IMR-90 (cell line): ENCODE data around the gene INHBE. TPM values are rescaled to one million over a fixed set of nuclear protein-coding genes. Genes with fewer than 3 reads are reported as not detected.

Experiments used
- ATAC-seq: fragments of 200-7000 bp; cut with Tn5 transposase; 2 replicates; pipeline ENCODE4 v1.9.1; 2020; ENCODE audit warnings: low read depth, mild to moderate bottlenecking, moderate library complexity
- BruUV-seq: library from RNA; stranded (reverse); fragments of 400-500 nt; replicated peaks from 2 replicates; lab custom pipeline; 2021; lab: Mats Ljungman, UMichigan
- CTCF ChIA-PET: fragments of 300-600 bp; formaldehyde crosslinking; extraction: SDS; loops from one replicate; lab custom pipeline; 2021; ENCODE audit warnings: antibody characterized with exemption; lab: Yijun Ruan, JAX
- POLR2A ChIA-PET: fragments of 300-600 bp; sonication (Branson Sonifier 250); formaldehyde crosslinking; loops from one replicate; lab custom pipeline; 2022; ENCODE audit warnings: antibody characterized with exemption; ENCODE audit not compliant: unreplicated experiment; lab: Charles Lee
- DNase-seq: peaks from one replicate; pipeline ENCODE4 v3.0.0; 2013
- H2AFZ ChIP-seq: replicated peaks from 2 replicates; pipeline ENCODE3; 2013; ENCODE audit warnings: low read length, mild to moderate bottlenecking; ENCODE audit not compliant: poor library complexity
- H2AK5ac ChIP-seq: 2 replicates; pipeline ENCODE4 v1.6.1; 2013; ENCODE audit warnings: low read depth, low read length, inconsistent platforms
- H2AK9ac ChIP-seq: replicated peaks from 2 replicates; pipeline ENCODE3; 2013; ENCODE audit warnings: mild to moderate bottlenecking, low read depth, low read length, moderate library complexity; ENCODE audit not compliant: poor library complexity
- H2BK120ac ChIP-seq: 2 replicates; pipeline ENCODE4 v1.6.1; 2013; ENCODE audit warnings: low read depth, low read length, inconsistent platforms
- H2BK15ac ChIP-seq: 3 replicates; pipeline ENCODE4 v1.6.1; 2013; ENCODE audit warnings: low read depth, low read length, inconsistent platforms
- H2BK20ac ChIP-seq: 2 replicates; pipeline ENCODE4 v1.6.1; 2013; ENCODE audit warnings: low read depth, mild to moderate bottlenecking, inconsistent platforms, low read length, moderate library complexity
- H2BK5ac ChIP-seq: 2 replicates; pipeline ENCODE4 v1.6.1; 2013; ENCODE audit warnings: mild to moderate bottlenecking, low read depth, low read length, inconsistent platforms; ENCODE audit not compliant: poor library complexity, severe bottlenecking
- H3K14ac ChIP-seq: replicated peaks from 2 replicates; pipeline ENCODE4 v1.6.1; 2013; ENCODE audit warnings: low read depth, low read length, inconsistent platforms
- H3K18ac ChIP-seq: 2 replicates; pipeline ENCODE4 v1.6.1; 2013; ENCODE audit warnings: low read depth, low read length, control low read depth
- H3K23ac ChIP-seq: 2 replicates; pipeline ENCODE4 v1.6.1; 2013; ENCODE audit warnings: low read depth, low read length, inconsistent platforms
- H3K27ac ChIP-seq: 2 replicates; pipeline ENCODE4 v1.5.1; 2013; ENCODE audit warnings: mild to moderate bottlenecking, control low read depth, low read length; ENCODE audit not compliant: insufficient read depth
- H3K27me3 ChIP-seq: 2 replicates; pipeline ENCODE4 v1.6.1; 2013; ENCODE audit warnings: low read length; ENCODE audit not compliant: control insufficient read depth, insufficient read depth
- H3K36me3 ChIP-seq: 2 replicates; pipeline ENCODE4 v1.6.1; 2013; ENCODE audit warnings: low read length, mixed read lengths; ENCODE audit not compliant: control insufficient read depth, insufficient read depth
- H3K4ac ChIP-seq: 2 replicates; pipeline ENCODE4 v1.6.1; 2013; ENCODE audit warnings: low read depth, low read length, inconsistent platforms
- H3K4me1 ChIP-seq: 2 replicates; pipeline ENCODE4 v1.6.1; 2013; ENCODE audit warnings: low read length, mixed read lengths; ENCODE audit not compliant: control insufficient read depth, insufficient read depth
- H3K4me2 ChIP-seq: 2 replicates; pipeline ENCODE4 v1.6.1; 2013; ENCODE audit warnings: low read depth, mild to moderate bottlenecking, control low read depth, low read length, moderate library complexity
- H3K4me3 ChIP-seq: 2 replicates; pipeline ENCODE4 v1.5.1; 2013; ENCODE audit warnings: low read depth, mild to moderate bottlenecking, control low read depth, low read length, moderate library complexity; ENCODE audit not compliant: insufficient read depth
- H3K56ac ChIP-seq: 2 replicates; pipeline ENCODE4 v1.6.1; 2013; ENCODE audit warnings: low read length, inconsistent platforms; ENCODE audit not compliant: insufficient read depth; ENCODE audit errors: extremely low read depth
- H3K79me1 ChIP-seq, 2 experiments: 2 replicates each; pipeline ENCODE4 v1.6.1; 2013; ENCODE audit warnings: low read length in 2 of 2, inconsistent platforms in 1 of 2, low read depth in 1 of 2
- H3K9ac ChIP-seq: 2 replicates; pipeline ENCODE4 v1.6.1; 2013; ENCODE audit warnings: low read depth, low read length, control low read depth
- H3K9me1 ChIP-seq: 2 replicates; pipeline ENCODE4 v1.6.1; 2013; ENCODE audit warnings: low read length, inconsistent platforms; ENCODE audit not compliant: insufficient read depth
- H3K9me3 ChIP-seq: 2 replicates; pipeline ENCODE4 v1.6.1; 2013; ENCODE audit warnings: low read length; ENCODE audit not compliant: control insufficient read depth, insufficient read depth
- H4K20me1 ChIP-seq: 2 replicates; pipeline ENCODE4 v1.6.1; 2013; ENCODE audit warnings: low read length, inconsistent platforms; ENCODE audit not compliant: insufficient read depth
- H4K5ac ChIP-seq: 2 replicates; pipeline ENCODE4 v1.6.1; 2013; ENCODE audit warnings: mild to moderate bottlenecking, low read depth, low read length, control low read depth
- H4K8ac ChIP-seq, 2 experiments: 2 replicates each; pipeline ENCODE4 v1.6.1; 2013; ENCODE audit warnings: low read depth in 2 of 2, low read length in 2 of 2, control low read depth in 1 of 2, inconsistent platforms in 1 of 2
- H4K91ac ChIP-seq: 2 replicates; pipeline ENCODE4 v1.6.1; 2013; ENCODE audit warnings: low read depth, low read length, inconsistent platforms; ENCODE audit not compliant: insufficient read depth
- BHLHE40 ChIP-seq: fragments of 150-350 bp; IDR thresholded peaks from 2 replicates; pipeline ENCODE4 v1.6.1; 2016; ENCODE audit warnings: mild to moderate bottlenecking, low read depth, low read length
- CEBPB ChIP-seq: IDR thresholded peaks from 2 replicates; pipeline ENCODE4 v1.6.1; 2012; ENCODE audit warnings: low read depth, low read length, improper control_type of control experiment
- CHD1 ChIP-seq: IDR thresholded peaks from 2 replicates; pipeline ENCODE4 v1.6.1; 2012; ENCODE audit warnings: low read depth, low read length, improper control_type of control experiment
- FOS ChIP-seq: fragments of 150-350 bp; IDR thresholded peaks from 2 replicates; pipeline ENCODE4 v1.6.1; 2016; ENCODE audit warnings: low read depth, low read length
- MAFK ChIP-seq: IDR thresholded peaks from 2 replicates; pipeline ENCODE4 v1.6.1; 2012; ENCODE audit warnings: low read depth, low read length, improper control_type of control experiment
- MAZ ChIP-seq: IDR thresholded peaks from 2 replicates; pipeline ENCODE4 v1.6.1; 2012; ENCODE audit warnings: low read depth, mild to moderate bottlenecking, low read length, improper control_type of control experiment, moderate library complexity, borderline replicate concordance
- MXI1 ChIP-seq: IDR thresholded peaks from 2 replicates; pipeline ENCODE4 v1.6.1; 2012; ENCODE audit warnings: low read depth, mild to moderate bottlenecking, low read length, moderate library complexity, borderline replicate concordance
- NFE2L2 ChIP-seq: fragments of 150-350 bp; IDR thresholded peaks from 2 replicates; pipeline ENCODE4 v1.6.1; 2016; ENCODE audit warnings: low read depth, mild to moderate bottlenecking, low read length
- POLR2A ChIP-seq: IDR thresholded peaks from 2 replicates; pipeline ENCODE4 v1.6.1; 2012; ENCODE audit warnings: mild to moderate bottlenecking, low read depth, low read length
- RAD21 ChIP-seq: IDR thresholded peaks from 2 replicates; pipeline ENCODE4 v1.6.1; 2012; ENCODE audit warnings: low read length, improper control_type of control experiment
- RCOR1 ChIP-seq: IDR thresholded peaks from 2 replicates; pipeline ENCODE4 v1.6.1; 2012; ENCODE audit warnings: mild to moderate bottlenecking, low read length, improper control_type of control experiment; ENCODE audit not compliant: insufficient replicate concordance
- RFX5 ChIP-seq: IDR thresholded peaks from 2 replicates; pipeline ENCODE4 v1.8.0; 2012; ENCODE audit warnings: low read depth, mild to moderate bottlenecking, low read length, moderate library complexity
- SMC3 ChIP-seq: fragments of 150-350 bp; IDR thresholded peaks from 2 replicates; pipeline ENCODE4 v1.6.1; 2016; ENCODE audit warnings: low read depth, mild to moderate bottlenecking, antibody characterized with exemption, low read length, moderate library complexity
- WGBS, 2 experiments: methylation state at CpG; one replicate each; pipeline versions ENCODE4 v1.1.5 to v1.1.7; 2013; ENCODE audit warnings: missing lambda C conversion rate in 2 of 2; ENCODE audit not compliant: insufficient read length in 1 of 2; ENCODE audit errors: extremely low coverage in 2 of 2; 5-methylcytosine and 5-hydroxymethylcytosine counted together
- dilution Hi-C: fragments of 300-500 bp; cut with HindIII; formaldehyde crosslinking; loops from one replicate; pipeline ENCODE4 v1.14.3; 2018; ENCODE audit warnings: low sequenced_read_pairs; ENCODE audit not compliant: unreplicated experiment
- in situ Hi-C: fragments of 300-500 bp; cut with MboI; formaldehyde crosslinking; loops from 3 replicates; pipeline ENCODE4 v1.14.3; 2019; ENCODE audit warnings: low sequenced_read_pairs, inconsistent platforms, mixed read lengths
- intact Hi-C: fragments of 100-400 bp; cut with micrococcal nuclease; formaldehyde crosslinking; loops from 2 replicates; pipeline ENCODE4 v1.10.0; 2022
- polyA plus RNA-seq, 3 experiments: library from polyadenylated mRNA; depleted of rRNA; stranded (reverse); fragments of >200 nt; gene quantifications; 2 replicates each; pipeline ENCODE4 v1.2.3, GENCODE V29; 2012; ENCODE audit warnings: low replicate concordance in 1 of 3
- total RNA-seq: library from RNA; depleted of rRNA; stranded (reverse); fragments of >200 nt; gene quantifications from 2 replicates; pipeline ENCODE4 v1.2.3, GENCODE V29; 2012
- TF ChIP-seq, protein P1 (sequence below): fragments of 150-350 bp; IDR thresholded peaks from 2 replicates; pipeline ENCODE4 v1.6.1; 2017; ENCODE audit warnings: mild to moderate bottlenecking, antibody characterized with exemption, low read length, low read depth
- TF ChIP-seq, protein P2 (sequence below): fragments of 150-350 bp; IDR thresholded peaks from 2 replicates; pipeline ENCODE4 v1.6.1; 2016; ENCODE audit warnings: low read depth, mild to moderate bottlenecking, low read length, moderate library complexity, borderline replicate concordance
- TF ChIP-seq, protein P3 (sequence below): conservative IDR thresholded peaks from 2 replicates; pipeline ENCODE4 v1.5.1; 2012; ENCODE audit warnings: mild to moderate bottlenecking, low read depth, low read length, improper control_type of control experiment

Gene INHBE
- total and polyA plus RNA-seq, 2 of the 4 experiments (the other 2 are of a cell fraction), result 0.90 to 1.7 TPM

DNA sequence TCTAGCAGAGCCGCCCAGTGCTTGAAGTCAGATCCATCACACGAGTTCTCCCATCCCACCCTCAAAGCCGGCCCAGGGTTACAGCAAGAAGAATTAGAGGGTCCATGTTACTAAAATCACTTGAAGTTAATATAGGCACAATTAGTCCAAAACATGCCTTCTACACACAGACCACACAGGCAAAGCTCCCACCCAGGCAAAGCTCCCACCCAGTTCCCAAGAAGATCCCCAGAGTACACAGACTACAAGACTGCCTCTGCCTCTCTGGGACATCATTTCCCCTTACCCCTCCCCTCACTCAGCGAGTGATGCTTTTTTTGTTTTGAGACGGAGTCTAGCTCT lies 7.8 kb downstream of the INHBE start:
- Histone ChIP-seq H3K18ac (no peak overlapping the region), H3K4me2 (no peak overlapping the region), H3K9ac (no peak overlapping the region), H4K8ac (no peak overlapping the region), H3K4me1 (peaks cover 7% of the 10 kb centered on the region), H4K20me1 (no peaks in the 10 kb centered on the region), H2AK5ac (no peak overlapping the region), H3K56ac (no peak overlapping the region), H3K79me1 (peaks cover 0 to 6% of the 10 kb centered on the region in 2 experiments; a peak in 1 of 4 replicates), H2AK9ac (peak overlapping the region; percentile 87), H3K27ac (no peak overlapping the region), H2BK15ac (no peak overlapping the region), H2BK20ac (no peak overlapping the region), H3K9me3 (no peaks in the 10 kb centered on the region), H2AFZ (peak overlapping the region; percentile 93), H3K23ac (no peak overlapping the region), H4K91ac (no peak overlapping the region), H3K4ac (no peak overlapping the region), H3K36me3 (no peaks in the 10 kb centered on the region), H3K9me1 (peaks cover 6% of the 10 kb centered on the region; the same call in 1 of the 2 replicates), H3K14ac (no peak overlapping the region), H3K27me3 (0 out of 2 replicates have a peak, but pooled peaks cover 2% of the 10 kb centered on the region), H4K5ac (no peak overlapping the region), H2BK5ac (no peak overlapping the region), H3K4me3 (no peak overlapping the region), H2BK120ac (no peak overlapping the region)
- ChIA-PET POLR2A (no interaction called here), CTCF (interaction anchor here (1.5 to 2.7 kb wide), 2 partner anchors 10 to 12 kb away, joined by 8 to 14 read pairs; no protein-coding TSS in a partner anchor)
- DNase-seq, result no peak
- ATAC-seq, result no peak
- in situ Hi-C loops (no loop called here), dilution Hi-C loops (no loop called here), intact Hi-C loops (loop anchor here (5.0 kb wide), 1 partner anchor 159 kb away; no protein-coding TSS in a partner anchor)
- WGBS, 2 experiments, result no CpG with 5 or more reads among the region's 5 CpGs
- BruUV-seq, result no TSS peak
- TF ChIP-seq MAFK, result no peak
- no peak for TF ChIP-seq CEBPB
- TF ChIP-seq FOS, result no peak
- TF ChIP-seq, protein P1, sequence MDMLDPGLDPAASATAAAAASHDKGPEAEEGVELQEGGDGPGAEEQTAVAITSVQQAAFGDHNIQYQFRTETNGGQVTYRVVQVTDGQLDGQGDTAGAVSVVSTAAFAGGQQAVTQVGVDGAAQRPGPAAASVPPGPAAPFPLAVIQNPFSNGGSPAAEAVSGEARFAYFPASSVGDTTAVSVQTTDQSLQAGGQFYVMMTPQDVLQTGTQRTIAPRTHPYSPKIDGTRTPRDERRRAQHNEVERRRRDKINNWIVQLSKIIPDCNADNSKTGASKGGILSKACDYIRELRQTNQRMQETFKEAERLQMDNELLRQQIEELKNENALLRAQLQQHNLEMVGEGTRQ, result no peak
- TF ChIP-seq SMC3, result no peak
- no peak for TF ChIP-seq MXI1
- no peak for TF ChIP-seq MAZ
- no peak for TF ChIP-seq RCOR1
- TF ChIP-seq NFE2L2, result no peak
- TF ChIP-seq BHLHE40, result no peak
- TF ChIP-seq CHD1, result no peak
- TF ChIP-seq, protein P2, sequence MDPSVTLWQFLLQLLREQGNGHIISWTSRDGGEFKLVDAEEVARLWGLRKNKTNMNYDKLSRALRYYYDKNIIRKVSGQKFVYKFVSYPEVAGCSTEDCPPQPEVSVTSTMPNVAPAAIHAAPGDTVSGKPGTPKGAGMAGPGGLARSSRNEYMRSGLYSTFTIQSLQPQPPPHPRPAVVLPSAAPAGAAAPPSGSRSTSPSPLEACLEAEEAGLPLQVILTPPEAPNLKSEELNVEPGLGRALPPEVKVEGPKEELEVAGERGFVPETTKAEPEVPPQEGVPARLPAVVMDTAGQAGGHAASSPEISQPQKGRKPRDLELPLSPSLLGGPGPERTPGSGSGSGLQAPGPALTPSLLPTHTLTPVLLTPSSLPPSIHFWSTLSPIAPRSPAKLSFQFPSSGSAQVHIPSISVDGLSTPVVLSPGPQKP, result no peak
- TF ChIP-seq RAD21, result no peak
- TF ChIP-seq, protein P3, sequence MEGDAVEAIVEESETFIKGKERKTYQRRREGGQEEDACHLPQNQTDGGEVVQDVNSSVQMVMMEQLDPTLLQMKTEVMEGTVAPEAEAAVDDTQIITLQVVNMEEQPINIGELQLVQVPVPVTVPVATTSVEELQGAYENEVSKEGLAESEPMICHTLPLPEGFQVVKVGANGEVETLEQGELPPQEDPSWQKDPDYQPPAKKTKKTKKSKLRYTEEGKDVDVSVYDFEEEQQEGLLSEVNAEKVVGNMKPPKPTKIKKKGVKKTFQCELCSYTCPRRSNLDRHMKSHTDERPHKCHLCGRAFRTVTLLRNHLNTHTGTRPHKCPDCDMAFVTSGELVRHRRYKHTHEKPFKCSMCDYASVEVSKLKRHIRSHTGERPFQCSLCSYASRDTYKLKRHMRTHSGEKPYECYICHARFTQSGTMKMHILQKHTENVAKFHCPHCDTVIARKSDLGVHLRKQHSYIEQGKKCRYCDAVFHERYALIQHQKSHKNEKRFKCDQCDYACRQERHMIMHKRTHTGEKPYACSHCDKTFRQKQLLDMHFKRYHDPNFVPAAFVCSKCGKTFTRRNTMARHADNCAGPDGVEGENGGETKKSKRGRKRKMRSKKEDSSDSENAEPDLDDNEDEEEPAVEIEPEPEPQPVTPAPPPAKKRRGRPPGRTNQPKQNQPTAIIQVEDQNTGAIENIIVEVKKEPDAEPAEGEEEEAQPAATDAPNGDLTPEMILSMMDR, result no peak
- TF ChIP-seq POLR2A, result no peak
- no peak for TF ChIP-seq RFX5
